GM12892 (cell line): ENCODE data around the gene SOX13.

Source experiments
- DNase-seq: peaks from one replicate; pipeline ENCODE4 v3.0.0; 2011; ENCODE audit not compliant: insufficient read length
- FAIRE-seq: peaks from 2 replicates; lab custom pipeline; 2011; peaks lifted over from hg19 to GRCh38; lab: Jason Lieb, UNC
- POLR2A ChIP-seq: IDR thresholded peaks from 2 replicates; pipeline ENCODE4 v1.6.1; 2011; ENCODE audit warnings: low read depth, low read length, control low read depth
- POLR2AphosphoS5 ChIP-seq: IDR thresholded peaks from 2 replicates; pipeline ENCODE4 v1.6.1; 2011; ENCODE audit warnings: low read depth, low read length, control low read depth
- TAF1 ChIP-seq: IDR thresholded peaks from 2 replicates; pipeline ENCODE4 v1.6.1; 2011; ENCODE audit warnings: low read depth, mild to moderate bottlenecking, control low read depth, low read length, borderline replicate concordance

Gene SOX13

DNA sequence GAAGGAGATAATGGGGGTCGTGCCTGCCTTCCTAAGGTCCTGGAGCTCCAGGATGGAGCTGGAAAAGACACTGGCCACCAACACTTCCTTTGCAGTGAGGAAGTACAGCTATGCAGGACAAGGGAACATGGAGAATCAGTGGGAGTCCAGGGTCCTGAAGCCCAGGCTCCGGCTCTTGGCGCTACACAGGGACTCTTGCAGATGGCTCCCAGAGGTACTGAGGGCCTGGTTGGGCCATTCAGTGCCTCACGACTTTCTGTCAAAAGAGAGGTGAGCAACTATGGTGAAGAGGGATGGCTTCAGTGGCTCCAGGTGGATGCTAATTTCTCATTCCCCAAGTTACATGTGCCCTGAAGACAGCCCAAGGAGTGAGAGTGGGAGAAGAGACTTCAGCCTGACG, 80.8 kb downstream of the SOX13 start:
- no peak for DNase-seq
- FAIRE-seq = no peak
- TF ChIP-seq POLR2A (no peak), TAF1 (no peak), POLR2AphosphoS5 (no peak)

DNA sequence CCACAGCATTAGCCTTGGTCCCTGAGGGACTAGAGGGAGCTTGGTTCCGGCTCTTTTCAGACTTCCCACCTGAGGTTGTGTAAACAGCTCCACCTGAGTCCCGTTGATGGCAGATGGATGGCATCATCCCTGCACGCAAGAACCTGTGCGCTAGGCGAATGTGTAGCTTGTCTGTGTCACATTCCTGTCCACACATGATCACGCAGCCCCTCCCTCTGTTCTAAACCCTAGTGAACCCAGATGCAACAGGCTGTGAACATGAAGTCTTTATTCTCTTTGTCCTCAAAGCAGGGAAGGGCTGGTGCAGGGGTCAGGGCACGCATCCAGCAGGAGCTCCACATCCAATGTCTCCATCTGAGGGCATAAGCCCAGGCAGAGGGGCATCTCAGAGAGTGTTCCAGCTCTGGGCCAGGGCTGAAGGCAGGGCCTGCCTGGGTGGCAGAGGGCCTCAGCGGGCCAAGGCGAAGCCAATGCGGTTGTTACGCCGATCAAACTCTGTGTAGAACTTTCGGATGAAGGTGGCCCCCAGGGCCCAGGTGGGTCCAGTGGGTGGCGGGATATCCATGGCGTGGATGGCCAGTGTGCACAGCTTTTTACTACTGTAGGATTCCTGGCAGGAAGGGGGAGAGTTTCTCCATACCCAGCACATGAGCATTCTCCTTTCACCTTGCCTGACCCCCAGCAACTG, 81.8 kb downstream of the SOX13 start:
- TF ChIP-seq POLR2AphosphoS5 = no peak
- no peak for TF ChIP-seq POLR2A
- TF ChIP-seq TAF1 = no peak
- DNase-seq = no peak
- FAIRE-seq = no peak

DNA sequence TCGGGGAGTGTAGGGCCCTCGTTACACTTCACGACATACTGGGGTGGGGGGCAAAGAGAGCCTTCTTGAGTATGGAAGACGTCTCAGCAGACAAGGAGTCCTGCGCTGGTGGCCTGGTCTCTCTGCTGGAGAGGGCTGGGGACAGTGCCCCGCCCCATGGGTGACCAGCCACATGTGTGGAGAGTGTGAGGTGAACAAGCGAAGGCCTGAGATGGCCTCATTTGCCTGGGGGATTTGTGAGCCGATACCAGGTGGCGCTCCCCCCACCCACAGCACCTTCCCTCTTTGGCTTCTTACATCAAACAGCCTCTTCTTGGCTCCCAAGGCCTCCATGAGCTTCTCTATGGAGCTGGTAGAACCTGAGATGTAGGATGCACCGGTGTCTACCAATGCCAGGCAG, 83.0 kb downstream of the SOX13 start:
- FAIRE-seq (no peak), DNase-seq (no peak)
- TF ChIP-seq TAF1 = no peak
- no peak for TF ChIP-seq POLR2A
- no peak for TF ChIP-seq POLR2AphosphoS5

DNA sequence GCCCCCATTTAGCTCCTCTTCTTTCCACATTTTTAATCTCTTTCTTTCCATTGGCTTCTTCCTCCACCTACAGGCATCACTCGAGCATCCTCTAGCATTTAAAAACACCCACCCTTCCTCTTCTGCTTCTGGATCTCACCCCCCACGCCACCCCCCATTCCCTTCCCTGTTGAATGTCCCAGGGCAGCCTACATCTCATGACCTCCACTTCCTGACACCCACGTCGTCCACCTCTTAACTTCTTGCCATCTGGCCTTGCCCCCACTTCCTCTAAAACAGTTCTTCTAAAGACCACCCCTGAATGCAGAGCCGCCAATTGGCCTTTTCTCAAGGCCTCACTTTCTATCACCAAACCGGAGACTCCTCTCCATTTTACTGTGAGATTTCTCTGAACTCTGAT, 85.0 kb downstream of the SOX13 start:
- no peak for FAIRE-seq
- no peak for TF ChIP-seq POLR2A
- TF ChIP-seq POLR2AphosphoS5 = no peak
- no peak for TF ChIP-seq TAF1
- no peak for DNase-seq

DNA sequence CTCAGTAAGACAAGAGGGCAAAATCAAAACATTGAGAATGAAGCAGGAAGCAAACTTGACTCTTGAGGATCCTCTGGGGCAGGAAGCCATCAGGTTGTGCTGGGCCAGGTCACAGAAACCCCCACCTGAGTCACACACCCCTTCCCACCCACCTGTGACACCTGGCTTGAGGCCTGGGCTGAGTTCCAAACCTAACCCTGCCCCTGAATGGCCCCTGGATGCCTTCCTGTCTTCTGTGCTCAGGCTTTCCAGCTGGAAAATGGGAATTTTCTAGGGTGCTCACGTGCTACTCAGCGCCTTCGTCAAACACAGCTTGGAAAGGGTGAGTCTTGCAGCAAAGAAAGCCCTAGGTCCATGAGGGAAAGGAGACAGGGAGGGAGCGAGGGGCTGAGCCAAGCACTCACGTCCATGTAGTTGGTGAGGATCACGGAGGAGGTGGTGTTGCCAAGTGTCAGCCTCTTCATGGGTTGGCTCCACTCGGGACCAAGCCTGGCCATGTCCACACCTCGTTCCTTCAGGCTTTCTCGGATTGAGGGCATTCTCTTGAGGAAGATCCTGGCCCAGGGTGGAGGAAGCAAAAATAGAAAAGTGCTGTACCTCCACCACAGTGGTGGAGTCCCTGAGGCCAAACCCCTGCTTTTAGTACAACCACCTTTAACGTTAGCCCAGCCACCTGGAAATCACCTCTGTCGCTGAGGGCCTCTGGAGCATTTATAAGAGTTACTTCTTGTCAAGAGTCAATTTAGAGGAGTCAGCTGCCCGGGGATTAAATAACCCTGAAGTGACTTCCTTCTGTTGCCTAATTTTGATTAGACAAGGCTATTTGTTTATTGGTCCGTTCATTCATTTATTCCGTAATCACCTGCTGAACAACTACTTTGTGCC, 88.9 kb downstream of the SOX13 start:
- no peak for FAIRE-seq

DNA sequence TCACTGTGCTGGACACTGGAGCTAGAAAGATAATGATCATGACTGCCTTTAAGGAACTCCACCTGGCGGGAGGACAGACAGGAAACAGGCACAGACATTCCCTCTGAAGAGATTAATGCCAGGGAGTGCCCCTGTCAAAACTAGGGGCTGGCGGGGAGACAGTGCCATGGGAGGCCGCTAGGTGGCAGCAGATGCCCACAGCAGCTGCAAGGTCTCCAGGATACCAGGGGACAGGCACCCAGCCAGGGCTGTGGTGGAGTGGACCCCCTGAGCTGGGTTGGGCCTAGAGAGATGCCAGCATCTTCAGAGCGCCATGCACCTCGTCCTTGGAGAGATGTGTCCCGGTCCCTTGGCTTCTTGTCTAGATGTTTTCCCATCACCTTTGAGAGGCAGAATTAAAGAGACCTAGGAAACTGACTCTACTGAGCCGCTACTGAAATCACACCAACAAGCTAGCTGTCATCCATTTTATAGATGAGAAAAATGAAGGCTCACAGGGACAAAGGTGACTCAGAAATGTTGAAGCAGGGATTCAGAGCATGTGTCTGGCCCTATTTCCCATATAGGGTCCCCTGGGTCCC, 89.7 kb downstream of the SOX13 start:
- DNase-seq (peak; percentile 68), FAIRE-seq (peak; percentile 40)
- TF ChIP-seq POLR2AphosphoS5 (no peak), TAF1 (no peak), POLR2A (no peak)

More for the DNA sequence above, 88.9 kb downstream of the SOX13 start:
- DNase-seq = no peak
- TF ChIP-seq POLR2AphosphoS5 (no peak), TAF1 (no peak), POLR2A (no peak)

DNA sequence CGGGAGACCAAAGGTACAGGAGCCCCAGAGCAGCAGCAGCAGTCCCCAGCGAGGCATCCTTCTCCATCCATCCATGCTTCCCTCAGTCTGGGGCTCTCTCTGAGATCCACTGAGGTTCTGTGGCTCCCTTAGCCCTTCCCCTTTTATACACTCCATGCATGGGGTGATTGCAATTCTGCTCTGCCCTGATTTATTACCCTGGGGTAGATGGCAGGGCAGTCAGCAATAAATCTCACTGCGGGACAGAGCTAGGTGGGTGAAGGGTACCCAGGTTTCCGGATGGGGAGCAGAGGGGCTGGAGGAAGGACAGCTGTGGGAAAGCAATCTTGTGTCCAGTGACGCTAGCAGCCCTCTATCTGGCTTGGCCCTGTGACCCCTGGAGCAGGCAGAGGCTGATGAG, 93.3 kb downstream of the SOX13 start, which contains the start of gene REN:
REN (minus strand) TSS at position 119 of the 400 bp plus-strand sequence; CDS start at position 75, 44 bp downstream.
- TF ChIP-seq POLR2AphosphoS5 (no peak), TAF1 (no peak), POLR2A (no peak)
- DNase-seq = no peak
- no peak for FAIRE-seq

DNA sequence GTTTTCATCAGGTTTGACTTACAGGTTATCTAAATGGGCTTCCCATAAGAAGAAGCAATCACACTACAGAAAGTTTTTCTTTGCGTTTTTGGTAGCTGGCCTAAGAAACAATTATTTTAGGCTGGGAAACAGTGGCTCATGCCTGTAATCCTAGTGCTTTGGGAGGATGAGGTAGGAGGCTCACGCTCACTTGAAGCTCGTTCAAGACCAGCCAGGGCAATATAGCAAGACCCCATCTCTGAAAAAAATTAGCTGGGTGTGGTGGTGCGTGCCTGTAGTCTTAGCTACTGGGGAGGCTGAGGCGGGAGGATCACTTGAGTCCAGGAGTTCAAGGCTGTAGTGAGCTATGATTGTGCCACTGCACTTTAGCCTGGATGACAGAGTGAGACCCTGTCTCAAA, 94.8 kb downstream of the SOX13 start:
- DNase-seq (no peak), FAIRE-seq (no peak)
- TF ChIP-seq POLR2A (no peak), TAF1 (no peak), POLR2AphosphoS5 (no peak)

DNA sequence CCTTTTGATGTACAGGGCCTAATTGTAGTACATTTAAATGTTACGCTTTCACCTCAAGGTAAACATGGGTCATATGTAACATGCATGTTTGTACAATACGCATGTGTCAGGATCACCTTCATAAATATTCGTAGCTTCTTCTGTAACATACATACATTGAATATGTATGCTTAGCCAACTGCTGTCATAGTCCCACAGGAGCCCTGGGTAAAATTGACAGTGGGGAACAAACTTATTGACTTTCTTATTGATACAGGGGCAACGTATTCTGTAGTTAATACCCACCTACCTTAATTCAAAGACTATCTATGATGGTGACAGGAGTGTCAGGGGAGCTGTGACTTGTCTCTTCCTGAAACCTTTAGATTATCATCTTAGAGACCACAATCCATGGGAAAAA, 96.9 kb downstream of the SOX13 start:
- DNase-seq (no peak), FAIRE-seq (no peak)
- no peak for TF ChIP-seq TAF1

DNA sequence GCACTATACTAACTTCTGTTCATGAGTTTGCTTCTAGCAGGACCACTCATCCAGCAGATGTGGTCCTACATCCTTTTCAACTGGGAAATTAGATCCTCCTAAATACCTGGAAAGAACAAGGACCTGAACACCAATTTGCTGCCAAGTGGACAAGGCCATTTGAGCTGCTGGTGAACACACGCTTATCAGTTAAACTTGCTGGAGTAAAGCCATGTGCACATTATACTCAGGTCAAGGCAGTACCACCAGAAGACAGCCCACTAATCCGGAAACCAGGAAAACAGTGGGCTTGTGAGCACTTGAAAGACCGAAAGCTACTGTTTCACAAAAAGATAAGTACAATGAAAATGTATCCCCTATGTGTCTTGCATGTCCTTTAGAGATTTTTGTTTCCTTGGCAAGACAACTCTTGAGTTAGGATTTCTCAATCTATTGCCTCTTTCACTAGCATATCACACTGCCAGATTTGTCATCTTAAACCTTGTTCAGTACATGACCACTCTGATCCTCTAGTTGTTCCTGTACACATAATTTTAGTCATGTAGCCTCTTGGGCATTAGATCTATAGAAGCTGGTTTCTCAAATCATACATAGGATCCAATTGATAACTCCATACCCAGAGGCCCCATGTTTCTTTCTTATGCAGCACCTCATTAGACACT, 97.7 kb downstream of the SOX13 start:
- TF ChIP-seq POLR2AphosphoS5 = no peak
- TF ChIP-seq TAF1 = no peak
- DNase-seq (no peak), FAIRE-seq (no peak)

DNA sequence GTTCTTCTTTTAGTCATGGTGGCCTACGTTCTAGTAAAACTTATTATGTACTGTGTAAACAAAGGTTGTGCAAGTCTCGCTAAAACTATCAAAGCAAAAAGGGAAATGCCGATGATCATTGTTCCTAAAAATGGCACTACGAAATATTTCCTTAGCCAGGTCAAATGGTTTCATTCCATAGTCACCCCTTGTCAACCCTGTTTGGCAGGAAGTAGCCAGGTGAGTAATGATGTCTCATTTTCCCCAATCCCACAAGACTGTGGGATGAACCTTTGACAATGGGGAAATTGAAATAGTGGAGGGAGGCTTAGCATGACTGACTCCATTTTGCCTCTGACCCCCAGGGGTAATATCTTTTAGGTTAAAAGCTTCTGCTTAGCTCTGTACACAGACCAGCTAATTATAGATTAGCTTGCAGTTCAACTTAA, 98.8 kb downstream of the SOX13 start:
- FAIRE-seq (no peak), DNase-seq (no peak)
- TF ChIP-seq TAF1 (no peak), POLR2AphosphoS5 (no peak), POLR2A (no peak)
